Kidney (tissue), 14 donors: ENCODE measurements around the gene CD8A. TPM values are rescaled to one million over a fixed set of nuclear protein-coding genes. Genes with fewer than 3 reads are reported as not detected.

ENCODE experiments used
- DNase-seq, 5 donors: peaks; one replicate each; pipeline ENCODE4 v3.0.0-alpha.2; 2013 to 2020
- FAIRE-seq: peaks from 2 replicates; lab custom pipeline; 2012; peaks lifted over from hg19 to GRCh38; lab: Jason Lieb, UNC
- H3K27ac ChIP-seq, 2 donors: one replicate each; pipeline ENCODE4 v1.7.0; 2013; ENCODE audit warnings: low read depth in 2 of 2, low read length in 2 of 2, inconsistent platforms in 1 of 2
- H3K27me3 ChIP-seq: one replicate; pipeline ENCODE4 v1.7.1; 2013; ENCODE audit warnings: low read length, inconsistent platforms; ENCODE audit not compliant: control insufficient read depth, insufficient read depth
- H3K36me3 ChIP-seq, 3 donors: one replicate each; pipeline versions ENCODE4 v1.7.0 to v1.7.1; 2013; ENCODE audit warnings: low read length in 3 of 3, control low read depth in 1 of 3, inconsistent platforms in 1 of 3; ENCODE audit not compliant: insufficient read depth in 3 of 3, control insufficient read depth in 2 of 3
- H3K4me1 ChIP-seq, 3 donors: one replicate each; pipeline versions ENCODE4 v1.7.0 to v1.7.1; 2013; ENCODE audit warnings: low read length in 3 of 3, inconsistent platforms in 1 of 3, low read depth in 1 of 3; ENCODE audit not compliant: control insufficient read depth in 2 of 3, insufficient read depth in 2 of 3
- H3K4me3 ChIP-seq, 3 donors: one replicate each; pipeline versions ENCODE4 v1.7.0 to v1.8.1; 2013; ENCODE audit warnings: low read length in 3 of 3, control low read depth in 1 of 3, inconsistent platforms in 1 of 3
- H3K9ac ChIP-seq, 3 donors: one replicate each; pipeline versions ENCODE4 v1.7.0 to v1.7.1; 2013; ENCODE audit warnings: low read length in 3 of 3, control low read depth in 1 of 3, inconsistent platforms in 1 of 3
- H3K9me3 ChIP-seq, 3 donors: one replicate each; pipeline versions ENCODE4 v1.7.0 to v1.7.1; 2013; ENCODE audit warnings: low read length in 3 of 3, control low read depth in 1 of 3, inconsistent platforms in 1 of 3; ENCODE audit not compliant: control insufficient read depth in 2 of 3, insufficient read depth in 1 of 3
- intact Hi-C: fragments of 100-400 bp; cut with DNase I; formaldehyde crosslinking; loops from one replicate; pipeline ENCODE4 v1.11.1; 2022
- polyA plus RNA-seq: library from polyadenylated mRNA; stranded (reverse); fragments of 350-450 nt; fragmentation: Illumina TruSeq; extraction: RNeasy Lipid Tissue Mini Kit (QIAGEN cat#74804); gene quantifications from one replicate; pipeline ENCODE4 v1.2.3, GENCODE V29; 2014; ENCODE audit warnings: low read depth, low replicate concordance; ENCODE audit not compliant: insufficient read depth
- total RNA-seq: library from RNA; stranded (reverse); fragmentation: NEBNext Ultra II Directional; extraction: Animal tissue kit (Norgen Biotek cat#: 25700); gene quantifications from one replicate; pipeline ENCODE4 v1.2.1, GENCODE V29; 2021
- TF ChIP-seq, protein P1 (sequence below): IDR thresholded peaks from 3 replicates; pipeline ENCODE4 v1.5.1; 2012; ENCODE audit warnings: mild to moderate bottlenecking, moderate library complexity, borderline replicate concordance; ENCODE audit not compliant: insufficient read depth; ENCODE audit errors: extremely low read depth
- donor health status: control.
- donor health status: control.
- donor health status: control.
- donor health status: control.
- donor health status: control.
- donor health status: DM: yes; HTN: yes; CAD: no.
- donor health status: Normal renal cell carcinoma (clear cell type).

Gene CD8A
- total and polyA plus RNA-seq, 2 donors from 2014 or later: 0.65 to 5.9 TPM

DNA sequence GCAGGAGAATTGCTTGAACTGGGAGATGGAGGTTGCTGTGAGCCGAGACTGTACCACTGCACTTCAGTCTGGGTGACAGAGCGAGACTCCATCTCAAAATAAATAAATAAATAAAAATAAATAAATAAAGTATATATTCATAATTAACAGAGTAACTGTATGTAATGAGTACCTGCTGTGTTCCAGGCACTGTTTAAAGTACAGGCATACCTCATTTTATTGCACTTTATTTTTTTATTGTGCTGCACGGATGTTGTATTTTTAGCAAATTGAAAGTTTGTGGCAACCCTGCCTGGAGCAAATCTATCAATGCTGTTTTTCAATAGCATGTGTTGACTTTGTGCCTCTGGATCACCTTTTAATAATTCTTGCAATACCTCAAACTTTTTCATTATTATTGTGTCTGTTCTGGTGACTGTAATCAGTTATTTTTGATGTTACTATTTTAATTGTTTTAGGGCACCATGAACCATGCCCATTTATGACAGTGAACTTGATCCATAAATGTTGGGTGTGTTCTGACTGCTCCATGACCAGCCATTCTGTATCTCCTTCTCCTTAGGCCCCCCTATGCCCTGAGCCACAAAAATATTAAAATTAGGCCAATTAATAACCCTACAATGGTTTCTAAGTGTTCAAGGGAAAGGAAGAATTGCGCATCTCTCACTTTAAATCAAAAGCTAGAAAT, 27.5 kb upstream of the CD8A start:
- Histone ChIP-seq H3K9me3 (peaks cover 0 to 4% (median 0%) of the 10 kb centered on the region in 3 donors), H3K4me3 (no peak overlapping the region), H3K36me3 (no peaks in the 10 kb centered on the region), H3K27ac (no peak overlapping the region), H3K9ac (no peak overlapping the region), H3K4me1 (no peaks in the 10 kb centered on the region), H3K27me3 (no peaks in the 10 kb centered on the region)
- no peak for FAIRE-seq
- TF ChIP-seq, protein P1, sequence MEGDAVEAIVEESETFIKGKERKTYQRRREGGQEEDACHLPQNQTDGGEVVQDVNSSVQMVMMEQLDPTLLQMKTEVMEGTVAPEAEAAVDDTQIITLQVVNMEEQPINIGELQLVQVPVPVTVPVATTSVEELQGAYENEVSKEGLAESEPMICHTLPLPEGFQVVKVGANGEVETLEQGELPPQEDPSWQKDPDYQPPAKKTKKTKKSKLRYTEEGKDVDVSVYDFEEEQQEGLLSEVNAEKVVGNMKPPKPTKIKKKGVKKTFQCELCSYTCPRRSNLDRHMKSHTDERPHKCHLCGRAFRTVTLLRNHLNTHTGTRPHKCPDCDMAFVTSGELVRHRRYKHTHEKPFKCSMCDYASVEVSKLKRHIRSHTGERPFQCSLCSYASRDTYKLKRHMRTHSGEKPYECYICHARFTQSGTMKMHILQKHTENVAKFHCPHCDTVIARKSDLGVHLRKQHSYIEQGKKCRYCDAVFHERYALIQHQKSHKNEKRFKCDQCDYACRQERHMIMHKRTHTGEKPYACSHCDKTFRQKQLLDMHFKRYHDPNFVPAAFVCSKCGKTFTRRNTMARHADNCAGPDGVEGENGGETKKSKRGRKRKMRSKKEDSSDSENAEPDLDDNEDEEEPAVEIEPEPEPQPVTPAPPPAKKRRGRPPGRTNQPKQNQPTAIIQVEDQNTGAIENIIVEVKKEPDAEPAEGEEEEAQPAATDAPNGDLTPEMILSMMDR: no peak
- no peak for DNase-seq
- intact Hi-C loops: no loop called here

DNA sequence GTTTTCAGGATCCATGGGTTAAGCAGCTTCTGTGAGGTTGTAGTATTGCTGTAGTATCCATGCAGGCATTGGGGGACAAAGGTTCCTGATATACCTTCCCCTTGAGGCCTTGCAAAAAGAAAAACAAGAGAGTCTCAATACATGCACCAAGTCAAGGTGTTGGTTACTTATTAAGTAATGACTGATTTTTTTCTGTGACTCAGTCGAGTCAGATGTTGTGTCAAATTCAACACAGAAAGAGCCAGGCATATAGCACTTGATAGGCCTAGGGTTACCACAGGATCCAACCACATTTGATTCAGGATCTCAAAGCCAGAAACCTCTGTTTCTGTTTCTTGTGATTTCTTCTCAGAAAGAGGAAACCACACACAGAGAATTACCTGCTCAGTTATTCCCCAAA, 24.9 kb upstream of the CD8A start:
- Histone ChIP-seq H3K9ac (no peak overlapping the region), H3K4me1 (no peaks in the 10 kb centered on the region), H3K27me3 (no peaks in the 10 kb centered on the region)

DNA sequence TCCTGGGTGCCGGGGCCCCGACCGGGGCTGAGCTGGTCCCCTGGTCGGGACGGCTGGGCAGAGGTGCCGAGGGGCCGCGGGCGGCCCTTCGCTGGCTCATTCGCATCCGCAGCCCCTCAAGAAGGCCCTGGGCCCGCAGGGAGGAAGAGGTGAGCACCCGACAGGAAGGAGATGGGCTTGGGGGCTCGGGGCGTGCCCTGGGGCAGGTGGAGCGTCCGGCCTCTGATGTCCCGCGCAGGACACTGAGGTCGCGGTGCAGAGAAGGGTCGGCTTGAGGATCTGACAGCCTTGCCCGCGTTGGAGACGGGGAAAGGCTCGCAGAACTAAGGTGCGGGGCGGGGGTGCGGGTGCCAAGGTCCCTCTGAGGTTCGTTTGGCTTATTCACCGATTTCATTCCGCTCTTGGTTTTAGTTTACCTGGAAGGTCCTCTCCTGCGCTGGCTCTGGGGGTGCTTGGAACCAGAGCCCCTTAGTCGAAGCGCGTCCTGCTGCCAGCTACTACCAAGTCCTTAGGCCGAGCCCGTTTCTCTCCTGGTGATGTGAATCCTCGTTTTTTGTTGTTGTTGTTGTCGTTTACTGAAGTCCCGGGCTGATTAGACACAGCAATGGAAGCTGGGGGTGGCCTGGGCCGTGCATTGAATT, 18.9 kb upstream of the CD8A start:
- intact Hi-C loops: no loop called here
- H3K4me3 ChIP-seq: no peak overlapping the region
- no peak for FAIRE-seq
- no peak overlapping the region for H3K27ac ChIP-seq
- DNase-seq: peak in 3 of 5 donors; percentile 11 to 81 (median 13)
- peaks cover 0 to 5% (median 0%) of the 10 kb centered on the region in 3 donors for H3K4me1 ChIP-seq
- no peak overlapping the region for H3K9ac ChIP-seq
- peaks cover 17% of the 10 kb centered on the region for H3K27me3 ChIP-seq
- no peaks in the 10 kb centered on the region for H3K36me3 ChIP-seq
- no peaks in the 10 kb centered on the region for H3K9me3 ChIP-seq
- TF ChIP-seq, protein P1: no peak

More for the DNA sequence above, 24.9 kb upstream of the CD8A start:
- intact Hi-C loops: no loop called here
- H3K36me3 ChIP-seq: no peaks in the 10 kb centered on the region
- FAIRE-seq (no peak), DNase-seq (no peak)
- TF ChIP-seq, protein P1: no peak
- no peak overlapping the region for H3K27ac ChIP-seq
- no peak overlapping the region for H3K4me3 ChIP-seq
- H3K9me3 ChIP-seq: no peaks in the 10 kb centered on the region
